Peyer's patch (tissue), 4 donors: ENCODE measurements around the gene KRT1.

Experiments used
- POLR2A ChIP-seq, 2 donors: fragments of 450-650 bp; IDR thresholded peaks; one replicate each; pipeline ENCODE4 v1.5.1; 2017; ENCODE audit warnings: antibody characterized with exemption in 2 of 2, mild to moderate bottlenecking in 2 of 2, moderate library complexity in 2 of 2
- TF ChIP-seq, protein P1 (sequence below), 6 experiments: fragments of 450-650 bp in 4 of 6; fragments of 200-600 bp in 2 of 6; sonication (generic) in 1 of 6; IDR thresholded peaks; one replicate each; pipeline ENCODE4 v1.5.1; 2017 to 2019; ENCODE audit warnings: antibody characterized with exemption in 6 of 6, mild to moderate bottlenecking in 3 of 6, moderate library complexity in 1 of 6

- TF ChIP-seq, protein P1, sequence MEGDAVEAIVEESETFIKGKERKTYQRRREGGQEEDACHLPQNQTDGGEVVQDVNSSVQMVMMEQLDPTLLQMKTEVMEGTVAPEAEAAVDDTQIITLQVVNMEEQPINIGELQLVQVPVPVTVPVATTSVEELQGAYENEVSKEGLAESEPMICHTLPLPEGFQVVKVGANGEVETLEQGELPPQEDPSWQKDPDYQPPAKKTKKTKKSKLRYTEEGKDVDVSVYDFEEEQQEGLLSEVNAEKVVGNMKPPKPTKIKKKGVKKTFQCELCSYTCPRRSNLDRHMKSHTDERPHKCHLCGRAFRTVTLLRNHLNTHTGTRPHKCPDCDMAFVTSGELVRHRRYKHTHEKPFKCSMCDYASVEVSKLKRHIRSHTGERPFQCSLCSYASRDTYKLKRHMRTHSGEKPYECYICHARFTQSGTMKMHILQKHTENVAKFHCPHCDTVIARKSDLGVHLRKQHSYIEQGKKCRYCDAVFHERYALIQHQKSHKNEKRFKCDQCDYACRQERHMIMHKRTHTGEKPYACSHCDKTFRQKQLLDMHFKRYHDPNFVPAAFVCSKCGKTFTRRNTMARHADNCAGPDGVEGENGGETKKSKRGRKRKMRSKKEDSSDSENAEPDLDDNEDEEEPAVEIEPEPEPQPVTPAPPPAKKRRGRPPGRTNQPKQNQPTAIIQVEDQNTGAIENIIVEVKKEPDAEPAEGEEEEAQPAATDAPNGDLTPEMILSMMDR (IDR thresholded peaks at IDR 0.05), result no peak
- no peak for TF ChIP-seq POLR2A (IDR thresholded peaks at IDR 0.05)
Observed at GRCh38 chr12:52726451-52726850, 46.2 kb upstream of the KRT1 start.
